Upper lobe of left lung (tissue), 4 donors: ENCODE measurements around the gene IQSEC1.

Experiments
- EP300 ChIP-seq, 4 donors: sonication (generic); formaldehyde crosslinking; IDR thresholded peaks; one replicate each; pipeline ENCODE4 v1.5.1; 2017; ENCODE audit warnings: antibody characterized with exemption in 4 of 4, control low read depth in 2 of 4
- POLR2A ChIP-seq, 4 donors: fragments of 450-650 bp; IDR thresholded peaks; one replicate each; pipeline ENCODE4 v1.5.1; 2016 to 2017; ENCODE audit warnings: antibody characterized with exemption in 4 of 4, mild to moderate bottlenecking in 2 of 4
- POLR2AphosphoS5 ChIP-seq, 2 donors: sonication (generic); formaldehyde crosslinking; IDR thresholded peaks; one replicate each; pipeline ENCODE4 v1.5.1; 2017; ENCODE audit warnings: antibody characterized with exemption in 2 of 2
- TF ChIP-seq, protein P1 (sequence below), 6 experiments: fragments of 450-650 bp in 4 of 6; fragments of 200-600 bp in 2 of 6; sonication (generic) in 2 of 6; IDR thresholded peaks; one replicate each; pipeline ENCODE4 v1.5.1; 2016 to 2019; ENCODE audit warnings: antibody characterized with exemption in 6 of 6

DNA sequence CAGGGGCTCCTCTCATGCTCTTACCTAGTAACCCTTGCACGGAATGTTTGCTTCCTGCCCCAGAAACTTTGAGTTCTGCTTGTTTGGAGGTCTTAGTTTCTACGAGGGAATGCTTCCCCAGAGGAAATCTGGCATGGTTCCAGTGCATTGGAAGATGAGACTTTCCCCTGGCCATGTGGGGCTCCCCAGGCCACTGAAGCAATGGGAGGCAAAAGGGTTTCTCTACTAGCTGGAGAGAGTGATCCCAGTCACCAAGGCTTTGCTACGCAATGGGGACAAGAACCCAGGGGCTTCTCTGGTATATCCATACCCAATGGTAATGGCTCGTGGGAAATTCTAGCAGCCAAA, 187.7 kb downstream of the IQSEC1 start:
- TF ChIP-seq POLR2A (IDR thresholded peaks at IDR 0.05) (no peak), POLR2AphosphoS5 (IDR thresholded peaks at IDR 0.05) (no peak), EP300 (IDR thresholded peaks at IDR 0.05) (no peak)
- TF ChIP-seq, protein P1, sequence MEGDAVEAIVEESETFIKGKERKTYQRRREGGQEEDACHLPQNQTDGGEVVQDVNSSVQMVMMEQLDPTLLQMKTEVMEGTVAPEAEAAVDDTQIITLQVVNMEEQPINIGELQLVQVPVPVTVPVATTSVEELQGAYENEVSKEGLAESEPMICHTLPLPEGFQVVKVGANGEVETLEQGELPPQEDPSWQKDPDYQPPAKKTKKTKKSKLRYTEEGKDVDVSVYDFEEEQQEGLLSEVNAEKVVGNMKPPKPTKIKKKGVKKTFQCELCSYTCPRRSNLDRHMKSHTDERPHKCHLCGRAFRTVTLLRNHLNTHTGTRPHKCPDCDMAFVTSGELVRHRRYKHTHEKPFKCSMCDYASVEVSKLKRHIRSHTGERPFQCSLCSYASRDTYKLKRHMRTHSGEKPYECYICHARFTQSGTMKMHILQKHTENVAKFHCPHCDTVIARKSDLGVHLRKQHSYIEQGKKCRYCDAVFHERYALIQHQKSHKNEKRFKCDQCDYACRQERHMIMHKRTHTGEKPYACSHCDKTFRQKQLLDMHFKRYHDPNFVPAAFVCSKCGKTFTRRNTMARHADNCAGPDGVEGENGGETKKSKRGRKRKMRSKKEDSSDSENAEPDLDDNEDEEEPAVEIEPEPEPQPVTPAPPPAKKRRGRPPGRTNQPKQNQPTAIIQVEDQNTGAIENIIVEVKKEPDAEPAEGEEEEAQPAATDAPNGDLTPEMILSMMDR (IDR thresholded peaks at IDR 0.05), result no peak
